ENCODE measurements around the gene FBXO3. TPM values are rescaled to one million over a fixed set of nuclear protein-coding genes. Genes with fewer than 3 reads are reported as not detected.

FBXO3 gene
- total and polyA plus RNA-seq, 2 of the 13 experiments (the other 11 are each of a cell fraction or from before 2014, with no cell fraction given) = 20.4 to 27.6 TPM

DNA sequence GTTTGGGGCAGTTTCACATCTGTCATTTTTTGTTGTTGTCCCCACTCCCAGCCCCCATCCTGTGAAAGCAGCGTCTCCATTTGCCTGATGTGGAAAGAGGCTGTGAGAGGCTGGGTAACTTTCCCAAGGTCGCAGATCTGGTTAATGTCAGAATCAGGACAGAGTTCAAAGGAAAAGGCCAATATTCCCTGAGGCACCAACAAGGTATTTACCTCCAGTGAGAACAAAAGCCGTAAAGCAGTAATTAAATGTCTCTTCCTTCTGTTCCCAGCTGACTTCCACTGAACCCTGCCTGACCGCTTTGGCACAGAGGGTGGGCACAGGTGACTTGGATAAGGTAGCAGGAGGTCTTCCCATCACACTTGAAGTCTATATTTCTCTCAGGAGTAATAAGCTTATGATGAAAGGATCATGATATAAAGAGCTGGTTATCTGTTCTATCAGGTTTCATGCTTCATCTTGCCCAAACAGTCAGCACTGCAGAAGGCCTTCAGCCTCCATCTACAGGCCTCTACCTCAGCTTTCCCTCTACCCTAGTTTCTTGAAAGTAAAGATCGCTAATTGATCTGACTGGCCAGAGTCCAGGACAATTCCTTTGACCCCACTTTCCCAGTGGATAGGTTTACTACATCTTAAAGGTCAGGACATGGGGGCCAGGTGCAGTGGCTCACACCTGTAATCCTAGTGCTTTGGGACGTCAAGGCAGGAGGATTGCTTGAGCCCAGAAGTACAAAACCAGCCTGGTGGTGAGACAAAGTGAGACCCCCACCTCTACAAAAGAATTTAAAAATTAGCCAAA, 83.1 kb downstream of the FBXO3 start (continued):
- TF ChIP-seq ZNF724P (CRISPR knock-in tag; IDR thresholded peaks at IDR 0.05; ENCODE audit: borderline replicate concordance) (no peak), ZNF337 (CRISPR knock-in tag; IDR thresholded peaks at IDR 0.05; ENCODE audit: borderline replicate concordance, low read depth) (no peak), EZH2 (conservative IDR thresholded peaks at IDR 0.05; ENCODE audit: low read depth, low read length) (no peak), NFKB2 (CRISPR knock-in tag; IDR thresholded peaks at IDR 0.05; ENCODE audit: borderline replicate concordance) (no peak), KLF12 (CRISPR knock-in tag; IDR thresholded peaks at IDR 0.05; ENCODE audit: borderline replicate concordance) (no peak), MTF2 (CRISPR knock-in tag; IDR thresholded peaks at IDR 0.05; ENCODE audit: borderline replicate concordance) (no peak), EP300 (IDR thresholded peaks at IDR 0.05; ENCODE audit: low read depth in 2 of 2, low read length in 2 of 2) (peak in 1 of 2 experiments; percentile 82; a peak in 2 of 4 replicates), EP300 (CRISPR knock-in tag; IDR thresholded peaks at IDR 0.05; ENCODE audit: borderline replicate concordance) (no peak), GABPB1 (CRISPR knock-in tag; IDR thresholded peaks at IDR 0.05) (no peak), NR3C1 (CRISPR knock-in tag; IDR thresholded peaks at IDR 0.05) (no peak), ELF1 (CRISPR knock-in tag; IDR thresholded peaks at IDR 0.05) (no peak), ARNTL (CRISPR knock-in tag; IDR thresholded peaks at IDR 0.05) (no peak), CBX5 (CRISPR knock-in tag; IDR thresholded peaks at IDR 0.05; ENCODE audit: borderline replicate concordance) (no peak), ZNF101 (CRISPR knock-in tag; IDR thresholded peaks at IDR 0.05; ENCODE audit: borderline replicate concordance, low read depth) (no peak), KDM6A (CRISPR knock-in tag; IDR thresholded peaks at IDR 0.05; ENCODE audit: low read depth) (peak; percentile 83), RAD51 (IDR thresholded peaks at IDR 0.05; ENCODE audit: borderline replicate concordance) (no peak)
- TF ChIP-seq, protein P1, sequence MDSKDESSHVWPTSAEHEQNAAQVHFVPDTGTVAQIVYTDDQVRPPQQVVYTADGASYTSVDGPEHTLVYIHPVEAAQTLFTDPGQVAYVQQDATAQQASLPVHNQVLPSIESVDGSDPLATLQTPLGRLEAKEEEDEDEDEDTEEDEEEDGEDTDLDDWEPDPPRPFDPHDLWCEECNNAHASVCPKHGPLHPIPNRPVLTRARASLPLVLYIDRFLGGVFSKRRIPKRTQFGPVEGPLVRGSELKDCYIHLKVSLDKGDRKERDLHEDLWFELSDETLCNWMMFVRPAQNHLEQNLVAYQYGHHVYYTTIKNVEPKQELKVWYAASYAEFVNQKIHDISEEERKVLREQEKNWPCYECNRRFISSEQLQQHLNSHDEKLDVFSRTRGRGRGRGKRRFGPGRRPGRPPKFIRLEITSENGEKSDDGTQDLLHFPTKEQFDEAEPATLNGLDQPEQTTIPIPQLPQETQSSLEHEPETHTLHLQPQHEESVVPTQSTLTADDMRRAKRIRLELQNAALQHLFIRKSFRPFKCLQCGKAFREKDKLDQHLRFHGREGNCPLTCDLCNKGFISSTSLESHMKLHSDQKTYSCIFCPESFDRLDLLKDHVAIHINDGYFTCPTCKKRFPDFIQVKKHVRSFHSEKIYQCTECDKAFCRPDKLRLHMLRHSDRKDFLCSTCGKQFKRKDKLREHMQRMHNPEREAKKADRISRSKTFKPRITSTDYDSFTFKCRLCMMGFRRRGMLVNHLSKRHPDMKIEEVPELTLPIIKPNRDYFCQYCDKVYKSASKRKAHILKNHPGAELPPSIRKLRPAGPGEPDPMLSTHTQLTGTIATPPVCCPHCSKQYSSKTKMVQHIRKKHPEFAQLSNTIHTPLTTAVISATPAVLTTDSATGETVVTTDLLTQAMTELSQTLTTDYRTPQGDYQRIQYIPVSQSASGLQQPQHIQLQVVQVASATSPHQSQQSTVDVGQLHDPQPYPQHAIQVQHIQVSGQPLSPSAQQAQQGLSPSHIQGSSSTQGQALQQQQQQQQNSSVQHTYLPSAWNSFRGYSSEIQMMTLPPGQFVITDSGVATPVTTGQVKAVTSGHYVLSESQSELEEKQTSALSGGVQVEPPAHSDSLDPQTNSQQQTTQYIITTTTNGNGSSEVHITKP (CRISPR knock-in tag; IDR thresholded peaks at IDR 0.05; ENCODE audit: low read depth) = no peak
- TF ChIP-seq, protein P2, sequence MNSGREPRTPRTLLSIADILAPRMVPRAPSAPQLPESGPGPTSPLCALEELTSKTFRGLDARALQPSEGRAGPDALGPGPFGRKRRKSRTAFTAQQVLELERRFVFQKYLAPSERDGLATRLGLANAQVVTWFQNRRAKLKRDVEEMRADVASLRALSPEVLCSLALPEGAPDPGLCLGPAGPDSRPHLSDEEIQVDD (CRISPR knock-in tag; IDR thresholded peaks at IDR 0.05; ENCODE audit: borderline replicate concordance) = no peak
- TF ChIP-seq, protein P3, sequence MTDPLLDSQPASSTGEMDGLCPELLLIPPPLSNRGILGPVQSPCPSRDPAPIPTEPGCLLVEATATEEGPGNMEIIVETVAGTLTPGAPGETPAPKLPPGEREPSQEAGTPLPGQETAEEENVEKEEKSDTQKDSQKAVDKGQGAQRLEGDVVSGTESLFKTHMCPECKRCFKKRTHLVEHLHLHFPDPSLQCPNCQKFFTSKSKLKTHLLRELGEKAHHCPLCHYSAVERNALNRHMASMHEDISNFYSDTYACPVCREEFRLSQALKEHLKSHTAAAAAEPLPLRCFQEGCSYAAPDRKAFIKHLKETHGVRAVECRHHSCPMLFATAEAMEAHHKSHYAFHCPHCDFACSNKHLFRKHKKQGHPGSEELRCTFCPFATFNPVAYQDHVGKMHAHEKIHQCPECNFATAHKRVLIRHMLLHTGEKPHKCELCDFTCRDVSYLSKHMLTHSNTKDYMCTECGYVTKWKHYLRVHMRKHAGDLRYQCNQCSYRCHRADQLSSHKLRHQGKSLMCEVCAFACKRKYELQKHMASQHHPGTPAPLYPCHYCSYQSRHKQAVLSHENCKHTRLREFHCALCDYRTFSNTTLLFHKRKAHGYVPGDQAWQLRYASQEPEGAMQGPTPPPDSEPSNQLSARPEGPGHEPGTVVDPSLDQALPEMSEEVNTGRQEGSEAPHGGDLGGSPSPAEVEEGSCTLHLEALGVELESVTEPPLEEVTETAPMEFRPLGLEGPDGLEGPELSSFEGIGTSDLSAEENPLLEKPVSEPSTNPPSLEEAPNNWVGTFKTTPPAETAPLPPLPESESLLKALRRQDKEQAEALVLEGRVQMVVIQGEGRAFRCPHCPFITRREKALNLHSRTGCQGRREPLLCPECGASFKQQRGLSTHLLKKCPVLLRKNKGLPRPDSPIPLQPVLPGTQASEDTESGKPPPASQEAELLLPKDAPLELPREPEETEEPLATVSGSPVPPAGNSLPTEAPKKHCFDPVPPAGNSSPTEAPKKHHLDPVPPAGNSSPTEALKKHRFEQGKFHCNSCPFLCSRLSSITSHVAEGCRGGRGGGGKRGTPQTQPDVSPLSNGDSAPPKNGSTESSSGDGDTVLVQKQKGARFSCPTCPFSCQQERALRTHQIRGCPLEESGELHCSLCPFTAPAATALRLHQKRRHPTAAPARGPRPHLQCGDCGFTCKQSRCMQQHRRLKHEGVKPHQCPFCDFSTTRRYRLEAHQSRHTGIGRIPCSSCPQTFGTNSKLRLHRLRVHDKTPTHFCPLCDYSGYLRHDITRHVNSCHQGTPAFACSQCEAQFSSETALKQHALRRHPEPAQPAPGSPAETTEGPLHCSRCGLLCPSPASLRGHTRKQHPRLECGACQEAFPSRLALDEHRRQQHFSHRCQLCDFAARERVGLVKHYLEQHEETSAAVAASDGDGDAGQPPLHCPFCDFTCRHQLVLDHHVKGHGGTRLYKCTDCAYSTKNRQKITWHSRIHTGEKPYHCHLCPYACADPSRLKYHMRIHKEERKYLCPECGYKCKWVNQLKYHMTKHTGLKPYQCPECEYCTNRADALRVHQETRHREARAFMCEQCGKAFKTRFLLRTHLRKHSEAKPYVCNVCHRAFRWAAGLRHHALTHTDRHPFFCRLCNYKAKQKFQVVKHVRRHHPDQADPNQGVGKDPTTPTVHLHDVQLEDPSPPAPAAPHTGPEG (CRISPR knock-in tag; IDR thresholded peaks at IDR 0.05) = no peak

Measured in HepG2 (cell line).